ENCODE results near the gene RAB15. TPM values are rescaled to one million over a fixed set of nuclear protein-coding genes. Genes with fewer than 3 reads are reported as not detected.

The RAB15 gene
- total RNA-seq = 4.8 and 8.2 TPM in 2 replicates

DNA sequence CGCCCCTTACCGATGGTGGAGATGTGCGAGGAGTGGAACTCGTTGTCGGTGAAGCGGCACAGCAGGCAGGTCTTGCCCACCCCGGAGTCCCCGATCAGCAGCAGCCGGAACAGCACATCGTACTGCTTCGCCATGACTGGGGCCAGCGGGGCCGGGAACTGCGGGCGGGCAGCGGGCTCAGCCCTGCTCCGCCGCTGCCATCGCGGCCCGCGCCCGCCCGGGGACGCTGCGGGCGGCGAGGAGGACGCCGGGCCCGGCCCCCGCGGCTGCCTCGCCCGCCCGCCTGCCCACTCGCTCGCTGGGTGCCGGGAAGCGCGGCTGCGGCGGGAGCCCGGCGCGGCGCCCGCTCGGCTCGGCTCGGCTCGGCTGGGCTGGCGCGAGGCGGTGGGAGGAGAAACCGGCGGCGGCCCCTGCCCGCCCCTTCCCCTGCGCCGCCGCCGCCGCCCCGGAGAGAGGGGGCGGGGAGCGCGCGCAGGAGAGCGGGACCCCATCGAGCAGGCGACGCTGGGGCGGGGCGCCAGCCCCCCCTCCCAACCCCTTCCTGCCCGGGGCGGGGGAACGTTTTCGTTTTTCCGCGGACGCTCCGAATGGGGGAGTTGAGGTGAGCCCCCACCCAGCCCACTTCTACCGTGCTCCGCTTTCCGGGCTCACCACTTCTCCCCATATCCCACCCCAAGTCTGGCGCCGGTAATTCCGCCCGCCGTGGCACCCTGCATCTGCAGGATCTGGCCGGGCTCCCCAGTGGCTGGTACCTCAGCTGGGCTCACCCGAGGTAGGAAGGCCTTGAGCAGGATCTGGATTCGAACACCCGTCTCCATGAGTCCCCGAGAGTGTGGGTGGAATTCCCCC, at the start of gene RAB15:
TSS of gene RAB15 (minus strand) at position 394 of the 849 bp plus-strand sequence. CDS start at position 134, 260 bp downstream.

DNA sequence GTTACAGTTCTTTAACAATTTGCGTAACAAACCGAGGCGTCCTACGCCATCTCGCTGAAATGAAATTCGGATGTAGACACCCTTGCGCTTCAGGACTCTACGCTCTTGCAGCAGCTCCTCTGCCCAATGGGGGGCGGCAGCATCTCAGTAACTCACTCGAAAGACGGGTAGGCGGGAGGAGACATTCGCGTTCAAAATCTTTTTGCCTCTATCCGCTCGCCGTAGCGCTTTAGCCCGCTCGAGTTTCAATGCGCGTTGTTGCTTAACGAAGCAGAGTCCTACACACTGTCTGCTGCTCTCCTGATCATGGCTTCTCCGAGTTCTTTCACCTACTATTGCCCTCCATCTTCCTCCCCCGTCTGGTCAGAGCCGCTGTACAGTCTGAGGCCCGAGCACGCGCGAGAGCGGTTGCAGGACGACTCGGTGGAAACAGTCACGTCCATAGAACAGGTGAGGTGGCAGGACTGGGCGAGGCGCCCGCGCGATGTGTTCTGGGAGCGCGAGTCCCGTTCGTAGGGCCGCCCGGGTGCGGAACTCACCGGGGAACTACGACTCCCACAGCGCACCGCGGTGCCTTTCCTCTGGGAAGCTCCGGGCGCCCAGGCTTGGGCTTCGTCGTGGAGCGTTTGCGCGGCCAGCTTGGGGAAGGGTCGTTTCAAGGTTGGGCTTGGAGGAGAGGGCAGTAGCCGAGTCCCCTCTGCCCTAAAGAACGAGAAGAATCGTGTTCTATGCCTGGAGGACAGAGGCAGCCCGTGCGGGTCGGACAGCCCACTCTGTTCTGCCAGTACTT, 14.7 kb upstream of the RAB15 start, which contains the start of gene FNTB:
TSS of gene FNTB (plus strand) at position 248 of the 790 bp plus-strand sequence. CDS start at position 307, 59 bp downstream.

DNA sequence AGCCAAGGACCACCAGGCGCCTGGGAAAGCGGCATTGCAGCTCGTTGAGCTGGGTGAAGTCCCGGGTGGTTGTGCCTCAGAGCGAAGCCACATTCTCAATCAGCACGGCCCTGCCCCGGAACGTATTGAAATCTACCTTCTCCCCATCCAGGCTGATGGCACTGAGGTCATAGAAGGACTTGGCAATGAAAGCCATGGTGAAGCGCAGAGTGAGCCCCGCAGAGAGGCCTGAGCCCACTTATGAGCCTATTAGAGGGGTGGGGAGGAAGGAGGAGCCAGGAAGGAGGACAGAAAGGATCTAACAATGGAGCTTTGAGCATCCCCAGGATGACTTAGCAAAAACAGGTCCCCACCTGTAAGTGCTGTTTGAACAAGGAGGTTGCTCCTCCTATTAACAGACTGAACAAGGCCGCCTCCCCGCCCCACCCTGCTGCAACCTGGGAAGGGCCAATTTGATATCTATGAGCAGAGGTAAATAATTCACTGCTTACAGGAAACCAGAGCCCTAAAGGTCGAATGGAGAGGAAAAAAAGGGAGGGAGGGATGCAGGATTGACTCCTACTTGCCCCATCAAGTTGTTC, 29.5 kb downstream of the RAB15 start, which contains the start of gene GPX2:
TSS of gene GPX2 (minus strand) at position 215 of the 581 bp plus-strand sequence. CDS start at position 196, 19 bp downstream.

DNA sequence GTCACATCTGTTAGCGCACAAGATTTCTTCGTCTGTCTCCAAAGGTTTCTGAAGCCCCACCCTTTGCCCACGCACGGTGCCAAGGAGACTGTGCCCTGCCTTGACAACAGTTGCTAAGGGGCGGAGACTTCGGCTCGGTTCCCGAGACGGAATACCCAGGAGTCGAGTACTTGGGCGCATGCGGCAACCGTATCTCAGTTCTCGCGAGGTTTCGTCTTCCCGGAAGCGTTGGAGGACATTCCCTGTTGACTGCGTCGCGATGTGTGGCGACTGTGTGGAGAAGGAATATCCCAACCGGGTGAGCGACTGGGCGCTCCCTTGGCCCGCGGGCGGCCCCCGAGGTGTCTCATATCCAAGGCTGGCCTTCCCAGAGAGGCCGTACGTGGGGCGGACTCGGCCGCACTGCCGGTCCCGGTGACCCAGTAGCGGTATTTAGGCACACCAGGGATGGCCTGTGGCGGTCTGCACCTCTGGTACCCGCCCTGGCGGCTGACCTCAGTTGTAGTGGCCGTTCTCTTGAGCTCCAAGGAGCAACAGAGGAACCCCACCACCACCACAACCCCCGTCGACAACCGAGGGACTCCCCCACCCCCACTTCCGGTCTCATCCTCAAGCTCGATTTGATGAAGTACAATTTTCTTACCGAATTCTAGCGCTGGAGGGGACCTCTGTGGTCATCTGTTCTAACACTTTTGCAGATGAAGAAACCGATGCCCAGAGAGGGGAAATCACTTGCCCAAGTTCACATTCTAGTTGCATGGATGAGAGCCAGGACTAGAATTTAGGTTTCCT, 57.7 kb downstream of the RAB15 start, which contains the start of gene CHURC1:
TSS of gene CHURC1 (plus strand) at position 219 of the 792 bp plus-strand sequence. CDS start at position 260, 41 bp downstream.

Other genes with a start within 250 kb of the RAB15 start
- gene SPTB, start 92.4 kb downstream of the RAB15 start, total RNA-seq = under 0.01 TPM in 2 replicates
- 36.0 and 64.4 TPM in 2 replicates for gene CHURC1, start 57.9 kb downstream of the RAB15 start, total RNA-seq
- not detected in 2 replicates for gene GPX2, start 29.6 kb downstream of the RAB15 start, total RNA-seq
- gene FNTB, start 14.6 kb upstream of the RAB15 start, total RNA-seq = 6.3 and 7.0 TPM in 2 replicates
- 46.5 and 49.2 TPM in 2 replicates for gene MAX, start 130.2 kb upstream of the RAB15 start, total RNA-seq

All from dermis lymphatic vessel endothelial cell (primary cell).